Measurements from ENCODE around the gene ARMC5.
A peak's percentile ranks its signal among the peaks of the same experiment; 100 is the strongest.
"Not testable (repeated sequence)": the region's sequence is repeated elsewhere in the genome, so short reads cannot be mapped to it uniquely, and the experiment has no call there.

ARMC5 gene

GRCh38 chr16:31436221-31437045 is 22.9 kb upstream of the ARMC5 start:
- DNase-seq (ENCODE audit: low spot score) = no peak
- no peak for TF ChIP-seq CTCF (IDR thresholded peaks at IDR 0.05; ENCODE audit: extremely low read depth, missing control alignments)

GRCh38 chr16:31438414-31438813 is 20.9 kb upstream of the ARMC5 start:
- TF ChIP-seq CTCF (IDR thresholded peaks at IDR 0.05; ENCODE audit: extremely low read depth, missing control alignments) = no peak
- DNase-seq (ENCODE audit: low spot score) = no peak

GRCh38 chr16:31439023-31439422 is 20.3 kb upstream of the ARMC5 start:
- peak; percentile 43 for DNase-seq (ENCODE audit: low spot score)

- no peak for DNase-seq (ENCODE audit: low spot score)
- no peak for TF ChIP-seq CTCF (IDR thresholded peaks at IDR 0.05; ENCODE audit: extremely low read depth, missing control alignments)
These were observed 19.8 kb upstream of the ARMC5 start for GRCh38 chr16:31439519-31439918.

- TF ChIP-seq CTCF (IDR thresholded peaks at IDR 0.05; ENCODE audit: extremely low read depth, missing control alignments) = no peak
- no peak for DNase-seq (ENCODE audit: low spot score)
These were observed 18.7 kb upstream of the ARMC5 start for GRCh38 chr16:31440516-31441184.

GRCh38 chr16:31441956-31442355 is 17.3 kb upstream of the ARMC5 start:
- TF ChIP-seq CTCF (IDR thresholded peaks at IDR 0.05; ENCODE audit: extremely low read depth, missing control alignments) = no peak
- DNase-seq (ENCODE audit: low spot score) = no peak

- not testable (repeated sequence) for DNase-seq (ENCODE audit: low spot score)
These were observed 13.4 kb upstream of the ARMC5 start for GRCh38 chr16:31445931-31446330.

GRCh38 chr16:31451201-31451600 is 8.1 kb upstream of the ARMC5 start:
- DNase-seq (ENCODE audit: low spot score) = no peak
- no peak for TF ChIP-seq CTCF (IDR thresholded peaks at IDR 0.05; ENCODE audit: extremely low read depth, missing control alignments)
